Kidney glomerular epithelial cell (primary cell): Measurements from ENCODE around the gene APH1B.
A peak's percentile ranks its signal among the peaks of the same experiment; 100 is the strongest.

ENCODE experiments used
- DNase-seq: peaks from one replicate; lab custom pipeline; 2025; lab: John Stamatoyannopoulos, UW

The APH1B gene

GRCh38 chr15:63252292-63252691 is 25.1 kb upstream of the APH1B start:
- no peak for DNase-seq

GRCh38 chr15:63254991-63255390 is 22.4 kb upstream of the APH1B start:
- DNase-seq, result no peak

- no peak for DNase-seq
These were observed 21.9 kb upstream of the APH1B start for GRCh38 chr15:63255489-63255990.

- DNase-seq, result peak; percentile 78
These were observed 20.8 kb upstream of the APH1B start for GRCh38 chr15:63256433-63257274.

- DNase-seq, result no peak
These were observed 18.7 kb upstream of the APH1B start for GRCh38 chr15:63258658-63259057.

GRCh38 chr15:63260791-63261190 is 16.6 kb upstream of the APH1B start:
- no peak for DNase-seq

- DNase-seq, result no peak
These were observed 16.1 kb upstream of the APH1B start for GRCh38 chr15:63261311-63261710.

- DNase-seq, result no peak
These were observed 13.9 kb upstream of the APH1B start for GRCh38 chr15:63263519-63263918.

- peak; percentile 15 for DNase-seq
These were observed 12.6 kb upstream of the APH1B start for GRCh38 chr15:63264688-63265293.

- no peak for DNase-seq
These were observed 3.0 kb upstream of the APH1B start for GRCh38 chr15:63274427-63274826.

- DNase-seq, result peak; percentile 52
These were observed 915 bp upstream of the APH1B start for GRCh38 chr15:63276342-63277037.

- DNase-seq, result peak; percentile 7
These were observed 570 bp downstream of the APH1B start for GRCh38 chr15:63277893-63278456.

- no peak for DNase-seq
These were observed 5.7 kb downstream of the APH1B start for GRCh38 chr15:63283126-63283525.

- DNase-seq, result no peak
These were observed 6.9 kb downstream of the APH1B start for GRCh38 chr15:63284335-63284734.

- no peak for DNase-seq
These were observed 9.7 kb downstream of the APH1B start for GRCh38 chr15:63287109-63287508.

- no peak for DNase-seq
These were observed 10.9 kb downstream of the APH1B start for GRCh38 chr15:63288342-63288741.

GRCh38 chr15:63288778-63289378 is 11.5 kb downstream of the APH1B start:
- DNase-seq, result peak; percentile 50

GRCh38 chr15:63291507-63291906 is 14.1 kb downstream of the APH1B start:
- DNase-seq, result peak; percentile 66

- no peak for DNase-seq
These were observed 14.8 kb downstream of the APH1B start for GRCh38 chr15:63292241-63292640.

- no peak for DNase-seq
These were observed 15.4 kb downstream of the APH1B start for GRCh38 chr15:63292771-63293170.

- no peak for DNase-seq
These were observed 17.0 kb downstream of the APH1B start for GRCh38 chr15:63294359-63294758.

- DNase-seq, result no peak
These were observed 17.9 kb downstream of the APH1B start for GRCh38 chr15:63295341-63295740.
